Neural cell (in vitro differentiated cells): Measurements from ENCODE around the gene RAD51B.

Experiments used
- EP300 ChIP-seq: fragments of 450-650 bp; conservative IDR thresholded peaks from 2 replicates; pipeline ENCODE4 v1.6.1; 2014; ENCODE audit warnings: antibody characterized with exemption, mild to moderate bottlenecking, moderate library complexity; ENCODE audit not compliant: poor library complexity, severe bottlenecking
- EZH2 ChIP-seq: fragments of 200-600, 300-800 bp; shearing (Covaris generic), sonication (generic); IDR thresholded peaks from 2 replicates; pipeline ENCODE4 v1.6.1; 2014; ENCODE audit warnings: antibody characterized with exemption, low read length, borderline replicate concordance, mild to moderate bottlenecking; ENCODE audit not compliant: insufficient read depth, poor library complexity, severe bottlenecking
- MXI1 ChIP-seq: fragments of 450-650 bp; conservative IDR thresholded peaks from 2 replicates; pipeline ENCODE4 v1.6.1; 2014; ENCODE audit warnings: antibody characterized with exemption, mild to moderate bottlenecking; ENCODE audit not compliant: poor library complexity, severe bottlenecking
- POLR2AphosphoS5 ChIP-seq: IDR thresholded peaks from 2 replicates; pipeline ENCODE4 v1.6.1; 2012
- RAD21 ChIP-seq: fragments of 450-650 bp; conservative IDR thresholded peaks from 2 replicates; pipeline ENCODE4 v1.6.1; 2014; ENCODE audit warnings: antibody characterized with exemption, mild to moderate bottlenecking, moderate library complexity
- TF ChIP-seq, protein P1 (sequence below): fragments of 450-650 bp; IDR thresholded peaks from 2 replicates; pipeline ENCODE4 v1.5.1; 2014; ENCODE audit warnings: antibody characterized with exemption, mild to moderate bottlenecking, moderate library complexity; ENCODE audit not compliant: poor library complexity, severe bottlenecking
- TF ChIP-seq, protein P2 (sequence below): IDR thresholded peaks from 2 replicates; pipeline ENCODE4 v1.6.1; 2012; ENCODE audit warnings: borderline replicate concordance

DNA sequence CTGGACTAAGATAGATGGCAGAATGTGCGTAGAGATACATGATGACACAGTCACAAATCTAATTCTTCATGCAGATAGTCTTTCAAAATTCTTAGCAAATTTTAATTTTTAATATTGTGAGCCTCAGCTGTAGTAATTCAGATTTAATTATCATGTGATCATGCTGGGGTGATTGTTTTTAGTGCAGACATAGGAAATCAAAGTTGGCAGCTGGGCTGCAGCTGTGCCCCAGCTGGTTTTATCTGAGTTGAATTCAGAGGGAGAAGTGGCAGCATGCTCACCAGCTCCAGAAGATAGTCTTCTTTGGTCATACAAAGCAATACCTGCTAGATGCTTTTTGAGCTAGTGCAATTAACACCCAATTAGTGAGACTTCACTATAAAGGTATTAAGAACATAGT, 292.9 kb downstream of the RAD51B start:
- no peak for TF ChIP-seq POLR2AphosphoS5
- TF ChIP-seq, protein P1, sequence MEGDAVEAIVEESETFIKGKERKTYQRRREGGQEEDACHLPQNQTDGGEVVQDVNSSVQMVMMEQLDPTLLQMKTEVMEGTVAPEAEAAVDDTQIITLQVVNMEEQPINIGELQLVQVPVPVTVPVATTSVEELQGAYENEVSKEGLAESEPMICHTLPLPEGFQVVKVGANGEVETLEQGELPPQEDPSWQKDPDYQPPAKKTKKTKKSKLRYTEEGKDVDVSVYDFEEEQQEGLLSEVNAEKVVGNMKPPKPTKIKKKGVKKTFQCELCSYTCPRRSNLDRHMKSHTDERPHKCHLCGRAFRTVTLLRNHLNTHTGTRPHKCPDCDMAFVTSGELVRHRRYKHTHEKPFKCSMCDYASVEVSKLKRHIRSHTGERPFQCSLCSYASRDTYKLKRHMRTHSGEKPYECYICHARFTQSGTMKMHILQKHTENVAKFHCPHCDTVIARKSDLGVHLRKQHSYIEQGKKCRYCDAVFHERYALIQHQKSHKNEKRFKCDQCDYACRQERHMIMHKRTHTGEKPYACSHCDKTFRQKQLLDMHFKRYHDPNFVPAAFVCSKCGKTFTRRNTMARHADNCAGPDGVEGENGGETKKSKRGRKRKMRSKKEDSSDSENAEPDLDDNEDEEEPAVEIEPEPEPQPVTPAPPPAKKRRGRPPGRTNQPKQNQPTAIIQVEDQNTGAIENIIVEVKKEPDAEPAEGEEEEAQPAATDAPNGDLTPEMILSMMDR, result no peak
- TF ChIP-seq EZH2, result no peak
- TF ChIP-seq RAD21, result no peak
- TF ChIP-seq EP300, result no peak
- TF ChIP-seq, protein P2, sequence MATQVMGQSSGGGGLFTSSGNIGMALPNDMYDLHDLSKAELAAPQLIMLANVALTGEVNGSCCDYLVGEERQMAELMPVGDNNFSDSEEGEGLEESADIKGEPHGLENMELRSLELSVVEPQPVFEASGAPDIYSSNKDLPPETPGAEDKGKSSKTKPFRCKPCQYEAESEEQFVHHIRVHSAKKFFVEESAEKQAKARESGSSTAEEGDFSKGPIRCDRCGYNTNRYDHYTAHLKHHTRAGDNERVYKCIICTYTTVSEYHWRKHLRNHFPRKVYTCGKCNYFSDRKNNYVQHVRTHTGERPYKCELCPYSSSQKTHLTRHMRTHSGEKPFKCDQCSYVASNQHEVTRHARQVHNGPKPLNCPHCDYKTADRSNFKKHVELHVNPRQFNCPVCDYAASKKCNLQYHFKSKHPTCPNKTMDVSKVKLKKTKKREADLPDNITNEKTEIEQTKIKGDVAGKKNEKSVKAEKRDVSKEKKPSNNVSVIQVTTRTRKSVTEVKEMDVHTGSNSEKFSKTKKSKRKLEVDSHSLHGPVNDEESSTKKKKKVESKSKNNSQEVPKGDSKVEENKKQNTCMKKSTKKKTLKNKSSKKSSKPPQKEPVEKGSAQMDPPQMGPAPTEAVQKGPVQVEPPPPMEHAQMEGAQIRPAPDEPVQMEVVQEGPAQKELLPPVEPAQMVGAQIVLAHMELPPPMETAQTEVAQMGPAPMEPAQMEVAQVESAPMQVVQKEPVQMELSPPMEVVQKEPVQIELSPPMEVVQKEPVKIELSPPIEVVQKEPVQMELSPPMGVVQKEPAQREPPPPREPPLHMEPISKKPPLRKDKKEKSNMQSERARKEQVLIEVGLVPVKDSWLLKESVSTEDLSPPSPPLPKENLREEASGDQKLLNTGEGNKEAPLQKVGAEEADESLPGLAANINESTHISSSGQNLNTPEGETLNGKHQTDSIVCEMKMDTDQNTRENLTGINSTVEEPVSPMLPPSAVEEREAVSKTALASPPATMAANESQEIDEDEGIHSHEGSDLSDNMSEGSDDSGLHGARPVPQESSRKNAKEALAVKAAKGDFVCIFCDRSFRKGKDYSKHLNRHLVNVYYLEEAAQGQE, result no peak
- no peak for TF ChIP-seq MXI1
